Fibroblast of skin of scalp (primary cell): Measurements from ENCODE around the gene ITPRIPL2. TPM values are rescaled to one million over a fixed set of nuclear protein-coding genes. Genes with fewer than 3 reads are reported as not detected.

Experiments used
- DNase-seq: peaks from one replicate; pipeline ENCODE4 v3.0.0-alpha.2; 2013
- polyA plus RNA-seq, 2 experiments: library from polyadenylated mRNA; unstranded; fragments of 120-200 nt; gene quantifications; one replicate each; pipeline ENCODE4 v1.2.1, GENCODE V29; 2013; ENCODE audit not compliant: insufficient read length in 2 of 2

Gene ITPRIPL2
- 18.9 TPM for polyA plus RNA-seq (2013, experiment 1 of 2; ENCODE audit: insufficient read length)
- 16.7 TPM for polyA plus RNA-seq (2013, experiment 2 of 2; ENCODE audit: insufficient read length)

DNA sequence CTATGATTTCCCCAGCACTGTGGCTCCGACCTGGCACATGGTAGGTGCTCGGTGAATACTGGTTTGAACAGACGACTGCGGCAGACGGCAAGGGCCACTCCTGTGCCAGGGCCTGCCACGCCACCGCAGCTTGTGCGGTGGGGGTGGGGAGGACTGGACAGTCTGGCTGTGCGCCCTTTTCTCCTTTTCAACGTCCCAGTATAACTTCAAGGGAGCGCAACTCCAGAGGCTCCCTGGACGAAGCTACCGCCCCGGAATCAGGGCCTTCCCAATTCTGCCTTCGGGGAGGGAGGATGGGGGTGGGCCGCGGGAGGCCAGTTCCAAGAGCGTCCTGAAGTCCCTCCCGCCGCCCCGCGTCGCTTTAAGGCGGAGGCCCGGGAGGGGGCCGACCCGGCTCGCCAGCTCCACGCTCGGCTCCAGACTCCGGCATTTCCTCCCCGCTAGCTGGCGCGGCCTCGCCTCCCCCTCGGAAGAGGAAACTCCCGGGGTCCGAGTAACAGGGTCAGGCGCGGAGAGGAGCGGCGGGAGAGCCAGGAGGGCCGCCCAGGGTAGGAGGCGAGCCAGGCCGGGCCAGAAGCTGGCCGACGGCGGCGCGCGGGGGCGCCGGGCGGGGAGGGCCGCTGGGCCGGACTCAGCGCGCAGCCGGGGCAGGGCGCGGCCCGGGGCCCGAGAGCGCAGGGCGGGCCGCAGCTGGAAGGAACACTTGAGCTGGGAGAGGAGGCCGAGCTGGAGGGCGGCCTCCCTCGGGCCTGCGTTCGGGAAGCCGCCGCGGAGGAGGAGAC lies at the start of gene ITPRIPL2:
Gene ITPRIPL2, plus strand, starts transcription at position 388 of the 782 bp plus-strand sequence. CDS start 498 bp downstream, outside the sequence.
- DNase-seq, result peak; percentile 93

DNA sequence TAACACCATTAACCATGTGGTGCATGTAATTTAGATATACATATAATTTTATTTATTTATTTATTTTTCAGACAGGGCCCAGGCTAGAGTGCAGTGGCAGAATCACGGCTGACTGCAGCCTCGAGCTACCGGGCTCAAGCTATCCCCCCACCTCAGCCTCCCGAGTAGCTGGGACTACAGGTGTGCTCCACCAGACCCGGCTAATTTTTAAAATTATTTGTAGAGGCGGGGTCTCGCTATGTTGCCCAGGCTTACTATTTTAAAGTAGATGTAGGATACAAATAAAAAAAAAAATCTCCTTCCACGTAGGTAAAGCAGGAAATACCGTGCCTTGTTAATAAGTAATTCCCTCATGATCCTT lies 46.8 kb upstream of the ITPRIPL2 start:
- DNase-seq, result no peak

DNA sequence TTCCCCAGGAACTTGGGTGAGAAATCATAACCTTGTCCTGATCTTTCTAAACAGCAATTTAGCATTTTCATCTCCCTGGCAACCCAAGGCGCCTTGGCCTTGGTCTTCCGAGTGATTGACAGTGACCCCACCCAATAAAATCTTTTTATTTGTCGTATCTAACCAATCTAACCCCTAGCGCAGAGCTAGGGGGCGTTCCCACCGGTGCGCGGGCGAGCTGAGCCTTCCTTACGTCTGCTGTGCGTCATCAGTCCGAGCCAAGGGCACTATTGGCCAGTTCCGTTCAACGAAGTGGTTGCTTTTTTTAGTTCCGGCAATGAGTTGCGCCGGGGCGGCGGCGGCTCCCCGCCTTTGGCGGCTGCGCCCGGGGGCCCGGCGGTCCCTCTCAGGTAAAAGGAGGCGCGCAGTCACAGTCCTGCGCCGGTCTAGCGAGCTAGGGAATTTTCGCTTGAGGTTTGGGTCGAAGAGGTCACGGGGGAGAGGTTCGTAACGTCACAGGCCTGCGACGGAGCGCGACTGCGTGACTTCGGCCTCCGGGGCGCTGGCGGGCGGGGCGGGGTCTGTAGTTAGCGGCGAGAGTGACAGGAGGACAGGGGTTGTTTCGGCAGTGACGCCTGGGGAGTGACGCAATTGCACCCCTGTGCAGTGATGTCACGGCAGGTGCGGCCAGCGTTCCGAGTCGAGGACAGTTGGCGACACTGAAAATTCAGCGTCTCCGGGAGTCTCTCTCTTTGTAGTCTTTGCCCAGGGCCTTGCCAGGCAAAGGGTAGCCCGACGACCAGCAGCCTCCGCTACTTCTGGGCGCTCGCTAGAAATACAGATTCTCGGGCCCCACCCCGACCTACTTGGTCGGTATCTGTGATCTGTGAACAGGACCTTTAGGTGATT lies 46.2 kb upstream of the ITPRIPL2 start, which contains the start of gene COQ7:
Gene COQ7, plus strand, starts transcription at position 266 of the 888 bp plus-strand sequence. Its CDS starts 51 bp downstream, at position 317.
- peak; percentile 100 for DNase-seq

DNA sequence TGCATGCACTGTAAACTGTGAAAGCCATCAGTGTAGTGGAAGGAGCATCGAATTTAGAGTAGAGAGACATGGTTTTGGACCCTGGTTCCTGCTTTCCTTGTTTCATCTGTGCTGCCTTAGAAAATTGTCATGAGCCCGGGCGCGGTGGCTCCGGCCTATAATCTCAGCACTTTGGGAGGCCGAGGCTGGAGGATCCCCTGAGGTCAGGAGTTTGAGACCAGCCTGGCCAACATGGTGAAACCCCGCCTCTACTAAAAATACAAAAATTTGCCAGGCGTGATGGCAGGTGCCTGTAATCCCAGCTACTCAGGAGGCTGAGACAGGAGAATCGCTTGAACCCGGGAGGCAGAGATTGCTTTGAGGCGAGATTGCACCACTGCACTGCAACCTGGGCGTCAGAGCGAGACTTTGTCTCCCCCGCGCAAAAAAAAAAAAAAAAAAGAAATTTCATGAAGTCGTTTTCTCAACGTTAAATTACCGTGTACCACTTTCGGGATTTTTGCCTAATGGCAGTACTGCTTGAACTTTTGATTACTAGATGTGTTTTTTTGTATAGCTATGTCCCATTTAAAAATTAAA lies 45.4 kb upstream of the ITPRIPL2 start:
- no peak for DNase-seq

DNA sequence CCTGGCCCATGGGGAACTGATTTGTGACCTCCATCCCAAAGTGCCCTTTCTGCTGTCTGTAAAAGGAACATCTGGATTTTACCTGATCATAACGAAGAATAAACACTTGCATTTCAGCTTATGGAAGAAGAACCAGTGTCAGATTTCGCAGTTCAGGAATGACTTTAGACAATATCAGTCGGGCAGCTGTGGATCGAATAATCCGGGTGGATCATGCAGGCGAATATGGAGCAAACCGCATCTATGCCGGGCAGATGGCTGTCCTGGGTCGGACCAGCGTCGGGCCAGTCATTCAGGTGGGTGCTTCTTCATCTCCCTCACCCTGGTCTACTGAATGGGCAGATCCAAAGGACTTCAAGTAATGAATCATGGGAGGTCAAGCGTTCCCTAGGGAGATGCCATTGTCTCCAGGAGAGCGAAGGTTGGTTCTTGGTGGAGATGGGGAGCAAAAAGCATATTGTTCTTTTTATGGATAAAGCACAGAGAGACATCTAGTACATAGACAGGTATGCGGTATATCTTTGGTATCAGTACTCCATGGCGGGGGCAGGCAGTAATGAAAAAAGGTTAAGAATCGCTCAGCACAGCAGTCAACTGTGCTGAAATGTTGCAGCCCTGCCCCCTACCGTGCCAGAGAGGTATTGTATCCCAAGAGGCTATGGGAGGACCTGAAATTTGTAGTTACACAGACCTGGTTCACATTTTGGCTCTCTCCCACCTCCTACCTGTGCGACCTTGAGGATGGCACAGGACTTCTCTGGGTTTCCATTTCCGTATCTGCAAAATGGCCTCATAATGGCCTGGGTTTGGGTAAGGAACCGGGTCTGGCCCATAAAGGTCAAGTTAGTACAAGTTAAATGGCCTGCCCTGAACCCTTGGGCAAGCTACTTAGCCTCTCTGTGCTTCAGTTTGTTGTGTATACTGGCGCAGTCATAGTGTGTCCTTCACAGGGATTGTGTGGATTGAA lies 41.7 kb upstream of the ITPRIPL2 start:
- DNase-seq, result peak; percentile 43

DNA sequence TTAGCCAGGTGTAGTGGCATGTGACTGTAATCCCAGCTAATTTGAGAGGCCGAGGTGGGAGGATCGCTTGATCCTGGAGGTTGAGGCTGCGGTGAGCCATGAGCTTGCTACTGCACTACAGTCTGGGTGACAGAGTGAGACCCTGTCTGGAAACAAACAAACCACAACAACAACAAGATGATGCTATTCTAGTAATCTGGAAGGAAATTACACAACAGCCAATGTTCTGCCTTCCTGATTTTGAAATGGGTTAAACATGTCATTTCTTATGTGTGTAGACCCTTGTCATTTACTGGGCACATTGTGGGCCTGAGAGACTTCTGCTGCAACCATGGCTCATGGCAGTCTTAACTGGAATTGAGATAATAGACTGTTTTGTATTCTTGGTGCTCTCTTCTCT lies 40.4 kb upstream of the ITPRIPL2 start:
- DNase-seq, result no peak

DNA sequence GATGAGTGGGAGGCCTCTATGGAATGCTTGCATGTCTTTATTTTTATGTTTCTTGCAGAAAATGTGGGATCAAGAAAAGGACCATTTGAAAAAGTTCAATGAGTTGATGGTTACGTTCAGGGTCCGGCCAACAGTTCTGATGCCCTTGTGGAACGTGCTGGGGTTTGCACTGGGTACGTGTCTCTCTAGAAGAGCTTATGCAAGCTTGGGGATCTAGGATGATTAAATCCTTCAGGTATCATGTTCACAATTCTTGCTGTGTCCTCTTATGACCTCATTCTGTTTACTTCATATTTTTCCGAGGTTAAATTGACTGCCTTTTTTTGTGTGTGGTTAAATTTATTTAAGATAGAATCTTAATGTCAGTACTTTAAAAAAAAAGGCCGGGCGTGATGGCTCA lies 39.9 kb upstream of the ITPRIPL2 start:
- no peak for DNase-seq

DNA sequence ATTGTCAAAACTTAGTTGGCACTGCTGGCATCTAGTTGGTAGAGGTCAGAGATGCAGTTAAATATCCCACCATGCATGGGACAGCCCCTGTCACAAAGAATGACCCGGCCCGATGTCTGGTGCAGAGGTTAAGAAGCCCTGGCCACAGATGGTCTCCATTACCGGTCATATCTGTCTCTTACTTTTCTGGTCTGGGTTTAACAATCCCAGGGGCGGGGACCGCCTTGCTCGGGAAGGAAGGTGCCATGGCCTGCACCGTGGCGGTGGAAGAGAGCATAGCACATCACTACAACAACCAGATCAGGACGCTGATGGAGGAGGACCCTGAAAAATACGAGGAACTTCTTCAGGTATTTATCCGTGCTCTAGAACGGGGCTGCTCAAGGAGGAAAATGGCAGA lies 38.3 kb upstream of the ITPRIPL2 start:
- DNase-seq, result no peak

DNA sequence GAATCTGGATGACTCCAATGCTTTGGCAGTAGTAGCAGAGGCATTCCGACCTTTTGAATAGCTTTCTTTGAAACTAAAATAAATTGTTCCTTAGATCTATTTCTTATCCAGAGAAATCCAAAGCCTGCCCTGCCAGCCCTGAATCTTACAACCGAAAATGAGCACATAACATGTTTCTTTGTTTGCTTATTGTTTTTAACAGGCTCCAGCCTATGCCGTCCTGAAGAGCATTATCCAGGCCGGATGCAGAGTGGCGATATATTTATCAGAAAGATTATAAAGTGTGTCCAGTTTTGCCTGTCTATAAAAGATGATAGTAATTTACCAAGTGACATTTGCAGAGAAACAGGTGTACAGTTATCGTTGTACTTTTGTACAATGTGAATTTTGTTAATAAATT lies 35.9 kb upstream of the ITPRIPL2 start:
- DNase-seq, result no peak

DNA sequence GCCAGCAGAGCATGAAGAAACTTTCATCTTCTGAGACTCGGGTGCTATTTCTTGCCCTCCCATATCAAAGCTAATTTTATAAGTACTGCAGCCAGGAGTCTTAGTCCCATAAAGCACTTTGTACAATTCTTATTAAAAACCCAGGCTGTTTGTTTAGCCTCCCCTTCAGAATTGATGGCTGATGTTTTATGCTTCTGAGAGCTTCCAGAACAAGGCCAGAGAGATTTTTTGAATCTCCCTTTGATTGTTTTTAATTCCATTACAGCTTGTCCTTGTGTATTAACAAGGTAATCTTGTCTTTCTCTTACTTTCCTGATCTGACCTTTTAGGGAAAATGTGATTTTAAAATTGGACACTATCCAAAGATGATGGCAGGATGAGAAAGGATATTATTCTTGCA lies 30.1 kb upstream of the ITPRIPL2 start:
- no peak for DNase-seq

DNA sequence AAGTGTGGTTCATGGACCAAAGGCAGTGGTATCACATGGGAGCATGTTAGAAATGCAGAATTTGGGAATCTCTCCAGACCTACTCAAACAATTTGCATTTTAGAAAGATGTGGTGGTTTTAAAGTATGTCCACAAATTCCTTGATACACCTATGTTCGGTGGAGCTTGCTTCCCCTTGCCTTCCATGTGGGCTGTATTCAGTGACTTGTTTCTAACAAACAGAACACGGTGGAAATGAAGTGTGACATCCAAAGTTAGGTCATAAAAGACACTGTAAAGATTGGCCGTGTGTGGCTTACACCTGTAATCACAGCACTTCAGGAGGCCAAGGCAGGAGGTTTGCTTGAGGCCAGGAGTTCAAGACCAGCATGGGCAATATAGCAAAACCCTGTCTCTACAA lies 29.6 kb upstream of the ITPRIPL2 start:
- no peak for DNase-seq

DNA sequence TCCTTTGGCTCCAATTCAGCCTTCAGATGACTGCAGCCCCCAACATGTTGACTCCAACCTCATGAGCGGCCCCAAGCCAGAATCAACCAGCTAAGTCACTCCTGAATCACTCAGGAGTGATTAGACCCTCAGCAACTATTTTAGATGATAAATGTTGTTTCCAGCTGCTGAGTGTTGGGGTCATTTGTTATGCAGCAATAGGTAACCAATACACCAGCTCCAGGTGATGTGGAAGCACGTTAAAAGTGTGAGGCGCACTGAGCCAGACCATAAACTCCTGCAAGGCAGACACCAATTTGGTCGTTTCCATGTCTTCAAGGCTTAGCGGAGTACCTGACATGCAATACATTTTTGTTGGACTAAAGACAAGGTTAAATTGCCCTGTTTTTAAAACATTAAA lies 28.9 kb upstream of the ITPRIPL2 start:
- no peak for DNase-seq

DNA sequence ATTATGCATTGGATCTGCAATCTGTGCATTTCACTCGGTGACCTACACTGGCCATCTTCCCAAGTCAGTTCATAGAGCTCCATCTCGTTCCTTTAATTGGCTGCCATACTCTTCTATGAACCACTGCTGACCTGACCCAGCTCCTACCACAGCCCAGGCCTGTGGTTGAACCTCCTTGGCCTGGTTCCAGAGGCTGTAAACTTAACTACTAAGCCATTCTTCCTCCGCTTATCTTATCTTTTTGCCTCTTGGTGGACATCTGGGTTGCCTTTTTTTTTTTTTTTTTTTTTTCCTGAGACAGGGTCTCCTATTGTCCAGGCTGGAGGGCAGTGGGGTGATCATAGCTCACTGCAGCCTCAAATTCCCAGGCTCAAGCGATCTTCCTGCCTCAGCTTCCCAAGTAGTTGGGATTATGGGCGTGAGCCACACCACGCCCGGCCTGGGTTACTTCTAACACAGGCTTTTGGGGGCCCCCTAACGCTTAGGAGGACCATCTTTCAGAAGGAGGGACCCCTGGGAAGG lies 28.0 kb upstream of the ITPRIPL2 start:
- DNase-seq, result no peak

DNA sequence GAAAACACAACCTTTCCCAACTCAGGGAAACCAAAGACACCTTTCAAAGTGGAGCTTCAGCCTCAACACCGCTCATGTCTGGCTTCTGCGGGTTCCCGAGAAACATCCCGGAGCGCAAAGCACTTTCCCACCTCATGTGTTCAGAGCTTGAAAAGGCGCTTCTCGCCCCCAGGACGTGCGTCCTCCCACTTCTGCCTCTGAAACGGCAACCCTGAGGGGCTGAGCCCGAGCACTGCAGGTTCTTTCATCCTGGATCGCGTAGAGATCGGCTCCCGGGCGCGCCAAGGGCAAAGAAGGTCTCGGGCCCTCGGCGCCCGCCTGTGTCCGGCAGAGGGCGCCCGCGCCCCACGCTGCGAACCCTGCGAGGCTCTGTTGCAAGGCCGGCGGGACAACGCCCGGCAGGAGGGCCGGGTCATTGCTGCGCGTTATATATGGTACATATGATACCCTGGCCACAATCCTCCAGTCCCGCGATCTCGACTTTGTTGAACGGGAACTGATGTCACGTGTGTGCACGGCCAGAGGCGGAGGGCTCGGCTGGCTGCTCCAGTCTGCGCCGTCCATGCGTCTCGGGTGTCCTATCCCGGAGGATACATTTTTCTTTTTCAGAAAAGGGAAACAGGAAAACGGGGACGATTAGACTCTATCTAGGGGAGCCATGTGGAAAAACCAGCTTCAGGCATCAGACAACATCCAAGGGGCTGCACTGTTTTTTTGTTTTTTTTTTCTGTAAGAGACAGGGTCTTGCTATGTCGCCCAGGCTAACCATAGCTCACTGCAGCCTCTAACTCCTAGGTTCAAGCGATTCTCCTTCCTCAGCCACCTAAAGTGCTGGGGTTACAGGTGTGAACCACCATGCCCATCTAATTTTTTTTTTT lies 27.2 kb upstream of the ITPRIPL2 start:
- peak; percentile 93 for DNase-seq

DNA sequence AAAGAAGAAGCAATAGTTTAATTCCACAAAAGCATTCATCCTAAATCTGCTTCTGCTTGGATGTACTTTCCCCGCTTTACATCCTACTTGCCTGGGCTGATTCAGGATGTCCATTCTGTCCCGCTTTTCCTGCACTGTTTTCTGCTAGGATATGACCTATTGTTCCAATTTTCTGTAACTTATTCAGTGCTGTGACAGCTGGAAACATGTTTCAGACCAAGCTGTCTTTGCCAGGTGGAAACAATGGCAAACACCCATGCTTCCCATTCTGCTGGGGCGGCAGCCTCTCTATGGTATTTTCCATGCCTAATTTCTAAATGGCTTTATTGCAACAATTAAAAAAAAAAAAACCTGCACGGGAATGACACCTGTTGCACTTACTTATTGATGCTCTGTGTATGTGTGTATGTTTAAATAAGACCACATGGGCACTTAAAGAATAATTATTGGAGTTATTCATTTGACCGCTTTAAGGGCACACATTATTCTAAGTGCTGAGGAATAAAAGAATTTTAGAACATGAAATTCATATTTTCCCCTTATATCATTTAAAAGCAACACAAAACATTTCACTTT lies 25.3 kb upstream of the ITPRIPL2 start:
- DNase-seq, result no peak

DNA sequence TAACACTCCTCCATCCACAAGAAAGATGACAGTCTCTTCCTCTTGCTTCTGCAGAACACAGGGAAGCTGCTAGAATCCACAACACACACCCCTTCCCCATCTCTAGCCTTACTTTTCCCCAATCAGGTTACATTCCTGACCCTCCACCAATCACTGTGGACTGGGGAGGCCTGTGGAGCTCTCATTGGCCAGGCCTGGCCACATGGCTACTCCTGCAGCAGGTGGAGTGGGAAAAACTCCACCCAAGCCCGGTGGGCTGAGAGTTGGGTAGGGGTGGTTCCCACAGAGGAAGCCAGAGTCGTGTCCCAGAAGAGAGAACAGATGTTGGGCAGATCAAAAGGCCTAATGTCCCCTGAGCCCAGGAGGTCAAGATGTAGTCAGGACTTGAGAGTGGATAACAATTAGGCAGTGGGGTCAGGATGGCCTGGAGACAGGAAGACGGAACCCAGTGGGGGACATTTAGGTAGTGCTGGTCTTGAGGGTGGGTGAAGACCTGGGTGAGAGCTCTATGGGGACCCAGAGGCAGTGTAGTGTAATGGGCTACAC lies 24.3 kb upstream of the ITPRIPL2 start:
- DNase-seq, result no peak

DNA sequence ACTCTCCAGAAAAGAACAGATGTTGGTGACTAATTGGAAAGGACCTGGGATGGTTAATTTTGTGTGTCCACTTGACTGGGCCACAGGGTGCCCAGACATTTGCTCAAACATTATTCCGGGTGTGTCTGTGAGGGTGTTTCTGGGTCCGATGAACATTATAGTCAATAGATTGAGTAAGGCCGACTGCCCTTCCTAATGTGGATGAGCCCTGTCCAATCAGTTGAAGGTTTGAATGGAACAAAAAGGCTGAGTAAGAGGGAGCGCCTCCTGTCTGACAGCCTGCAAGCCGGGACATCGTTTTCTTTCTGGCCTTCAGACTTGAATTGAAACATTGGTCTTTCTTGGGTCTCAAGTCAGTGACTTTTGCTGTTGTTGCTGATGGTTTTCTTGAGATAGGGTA lies 22.8 kb upstream of the ITPRIPL2 start:
- no peak for DNase-seq

DNA sequence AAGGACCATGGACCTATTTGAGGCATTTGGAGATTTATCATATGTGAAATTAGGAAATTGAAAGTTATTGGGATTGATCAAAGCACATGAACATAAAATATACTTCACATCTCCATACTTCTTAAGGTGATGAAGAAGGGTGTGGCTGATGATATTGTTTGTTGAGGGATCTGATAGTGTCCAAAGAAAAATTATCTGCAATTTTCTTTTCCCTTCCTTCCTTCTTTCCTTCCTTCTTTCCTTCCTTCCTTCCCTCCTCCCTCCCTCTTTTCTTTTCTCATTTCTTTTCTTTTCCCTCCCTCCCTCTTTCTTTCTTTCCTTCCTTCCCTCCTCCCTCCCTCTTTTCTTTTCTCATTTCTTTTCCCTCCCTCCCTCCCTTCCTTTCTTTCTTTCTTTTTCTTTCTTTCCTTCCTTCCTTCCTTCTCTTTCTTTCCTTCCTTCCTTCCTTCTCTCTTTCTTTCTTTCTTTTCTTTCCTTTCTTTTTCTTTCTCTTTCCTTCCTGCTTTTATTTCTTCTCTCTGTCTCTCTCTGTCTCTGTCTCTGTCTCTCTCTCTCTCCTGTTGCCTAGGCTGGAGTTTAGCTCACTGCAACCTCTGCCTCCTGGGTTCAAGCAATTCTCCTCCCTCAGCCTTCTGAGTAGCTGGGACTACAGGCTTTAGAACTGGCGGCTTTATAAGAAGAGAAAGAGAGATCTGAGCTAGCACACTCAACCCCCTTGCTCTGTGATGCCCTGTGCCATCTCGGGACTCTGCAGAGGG lies 20.9 kb upstream of the ITPRIPL2 start:
- DNase-seq, result no peak
